Measurements from ENCODE around the gene CCDC69.
"Not testable (repeated sequence)": the region's sequence is repeated elsewhere in the genome, so short reads cannot be mapped to it uniquely, and the experiment has no call there.

CCDC69 gene

DNA sequence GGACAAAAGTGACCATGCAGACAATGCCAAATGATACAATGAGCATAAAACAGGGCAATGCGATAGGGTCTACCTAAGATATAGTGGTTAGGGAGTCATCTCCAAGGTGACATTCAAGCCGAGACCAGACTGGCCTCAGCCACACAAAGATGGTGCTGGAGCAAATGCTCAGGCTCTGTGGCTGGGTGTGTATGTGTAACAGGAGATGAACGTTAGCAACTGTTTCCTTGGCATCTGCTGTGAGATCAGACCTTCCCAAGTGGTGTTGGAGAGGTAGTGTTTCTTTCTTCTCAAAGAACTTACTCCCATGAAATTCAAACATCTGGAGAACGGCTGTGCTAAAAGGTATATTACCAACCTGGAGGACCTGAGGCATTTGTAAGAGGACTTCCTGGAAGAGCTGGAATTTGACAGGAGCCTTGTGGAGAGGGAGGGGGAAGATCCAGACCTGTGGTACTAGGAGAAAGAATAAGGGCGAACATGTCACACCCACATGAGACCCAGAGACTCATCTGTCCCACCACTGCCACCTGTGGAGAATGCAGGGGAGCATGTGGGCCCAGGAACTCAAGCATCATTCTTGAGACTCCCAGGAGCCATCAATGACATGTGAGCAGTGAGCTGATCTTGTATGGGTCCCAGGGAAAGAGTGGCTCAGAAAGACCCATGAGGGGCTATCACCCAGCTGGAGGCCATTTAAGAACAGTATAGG is 45.0 kb downstream of the CCDC69 start:
- TF ChIP-seq, protein P1, sequence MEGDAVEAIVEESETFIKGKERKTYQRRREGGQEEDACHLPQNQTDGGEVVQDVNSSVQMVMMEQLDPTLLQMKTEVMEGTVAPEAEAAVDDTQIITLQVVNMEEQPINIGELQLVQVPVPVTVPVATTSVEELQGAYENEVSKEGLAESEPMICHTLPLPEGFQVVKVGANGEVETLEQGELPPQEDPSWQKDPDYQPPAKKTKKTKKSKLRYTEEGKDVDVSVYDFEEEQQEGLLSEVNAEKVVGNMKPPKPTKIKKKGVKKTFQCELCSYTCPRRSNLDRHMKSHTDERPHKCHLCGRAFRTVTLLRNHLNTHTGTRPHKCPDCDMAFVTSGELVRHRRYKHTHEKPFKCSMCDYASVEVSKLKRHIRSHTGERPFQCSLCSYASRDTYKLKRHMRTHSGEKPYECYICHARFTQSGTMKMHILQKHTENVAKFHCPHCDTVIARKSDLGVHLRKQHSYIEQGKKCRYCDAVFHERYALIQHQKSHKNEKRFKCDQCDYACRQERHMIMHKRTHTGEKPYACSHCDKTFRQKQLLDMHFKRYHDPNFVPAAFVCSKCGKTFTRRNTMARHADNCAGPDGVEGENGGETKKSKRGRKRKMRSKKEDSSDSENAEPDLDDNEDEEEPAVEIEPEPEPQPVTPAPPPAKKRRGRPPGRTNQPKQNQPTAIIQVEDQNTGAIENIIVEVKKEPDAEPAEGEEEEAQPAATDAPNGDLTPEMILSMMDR (conservative IDR thresholded peaks at IDR 0.05; ENCODE audit: low read depth, low read length): no peak
- DNase-seq (ENCODE audit: low read depth): no peak
- H3K4me3 ChIP-seq (ENCODE audit: low read depth, low read length): no peak overlapping the region

DNA sequence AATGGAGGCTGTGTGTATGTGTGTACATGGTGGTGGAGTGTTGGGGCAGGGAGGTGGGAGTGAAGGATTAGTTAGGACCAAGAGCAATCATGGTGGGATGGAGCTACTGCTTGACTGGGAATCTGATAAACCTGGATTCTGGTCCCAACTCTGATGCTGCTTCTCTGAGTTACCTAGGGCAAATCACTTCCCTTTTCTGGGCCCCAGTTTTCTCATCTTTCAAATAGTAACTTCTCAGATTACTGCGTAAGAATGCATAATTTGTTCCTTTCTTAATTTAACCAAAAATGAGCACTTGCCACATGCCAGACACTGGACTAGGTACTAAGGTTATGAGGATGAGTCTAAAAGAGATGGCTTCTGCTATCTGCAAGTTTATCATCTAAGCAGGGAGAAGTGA is 45.5 kb downstream of the CCDC69 start:
- H3K4me3 ChIP-seq (ENCODE audit: low read depth, low read length): no peak overlapping the region
- no peak for DNase-seq (ENCODE audit: low read depth)
- TF ChIP-seq, protein P1 (conservative IDR thresholded peaks at IDR 0.05; ENCODE audit: low read depth, low read length): no peak

DNA sequence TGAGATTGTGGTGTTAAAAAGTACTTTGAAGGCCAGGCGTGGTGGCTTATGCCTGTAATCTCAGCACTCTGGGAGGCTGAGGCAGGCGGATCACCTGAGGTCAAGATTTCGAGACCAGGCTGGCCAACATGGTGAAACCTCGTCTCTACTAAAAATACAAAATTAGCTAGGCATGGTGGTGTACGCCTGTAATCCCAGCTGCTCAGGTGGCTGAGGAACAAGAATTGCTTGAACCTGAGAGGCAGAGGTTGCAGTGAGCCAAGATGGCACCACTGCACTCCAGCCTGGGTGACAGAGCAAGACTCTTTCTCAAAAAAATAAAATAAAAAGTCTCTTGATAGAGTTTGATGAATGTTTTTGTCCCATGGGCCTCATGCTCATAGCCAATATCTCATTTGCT is 47.6 kb downstream of the CCDC69 start:
- not testable (repeated sequence) for DNase-seq (ENCODE audit: low read depth); H3K4me3 ChIP-seq (ENCODE audit: low read depth, low read length)

DNA sequence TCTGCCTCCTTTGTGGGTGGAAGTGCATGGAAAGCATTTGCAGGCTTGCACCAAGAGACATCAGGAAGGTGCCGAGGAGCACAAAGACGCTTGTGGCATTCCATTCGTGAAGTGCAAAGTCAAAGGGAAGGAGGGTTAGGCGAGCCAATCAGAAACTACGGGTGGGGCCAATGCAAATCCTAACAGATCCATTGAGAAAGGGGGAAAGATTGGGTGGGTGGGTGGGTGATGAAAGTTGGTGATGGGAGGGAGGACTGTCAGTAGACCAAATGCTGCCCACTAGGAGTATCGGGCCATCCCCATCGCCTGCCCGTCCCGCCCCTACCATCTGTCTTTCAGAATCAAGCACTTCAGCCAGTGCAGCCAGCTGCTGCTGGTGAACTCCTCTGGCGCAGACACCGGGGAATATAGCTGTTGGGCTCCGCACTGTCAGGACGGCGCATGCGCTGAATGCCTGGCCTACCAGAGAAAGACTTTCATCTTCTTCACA is 49.2 kb downstream of the CCDC69 start:
- no peak overlapping the region for H3K4me3 ChIP-seq (ENCODE audit: low read depth, low read length)
- DNase-seq (ENCODE audit: low read depth): no peak
- TF ChIP-seq, protein P1 (conservative IDR thresholded peaks at IDR 0.05; ENCODE audit: low read depth, low read length): no peak

DNA sequence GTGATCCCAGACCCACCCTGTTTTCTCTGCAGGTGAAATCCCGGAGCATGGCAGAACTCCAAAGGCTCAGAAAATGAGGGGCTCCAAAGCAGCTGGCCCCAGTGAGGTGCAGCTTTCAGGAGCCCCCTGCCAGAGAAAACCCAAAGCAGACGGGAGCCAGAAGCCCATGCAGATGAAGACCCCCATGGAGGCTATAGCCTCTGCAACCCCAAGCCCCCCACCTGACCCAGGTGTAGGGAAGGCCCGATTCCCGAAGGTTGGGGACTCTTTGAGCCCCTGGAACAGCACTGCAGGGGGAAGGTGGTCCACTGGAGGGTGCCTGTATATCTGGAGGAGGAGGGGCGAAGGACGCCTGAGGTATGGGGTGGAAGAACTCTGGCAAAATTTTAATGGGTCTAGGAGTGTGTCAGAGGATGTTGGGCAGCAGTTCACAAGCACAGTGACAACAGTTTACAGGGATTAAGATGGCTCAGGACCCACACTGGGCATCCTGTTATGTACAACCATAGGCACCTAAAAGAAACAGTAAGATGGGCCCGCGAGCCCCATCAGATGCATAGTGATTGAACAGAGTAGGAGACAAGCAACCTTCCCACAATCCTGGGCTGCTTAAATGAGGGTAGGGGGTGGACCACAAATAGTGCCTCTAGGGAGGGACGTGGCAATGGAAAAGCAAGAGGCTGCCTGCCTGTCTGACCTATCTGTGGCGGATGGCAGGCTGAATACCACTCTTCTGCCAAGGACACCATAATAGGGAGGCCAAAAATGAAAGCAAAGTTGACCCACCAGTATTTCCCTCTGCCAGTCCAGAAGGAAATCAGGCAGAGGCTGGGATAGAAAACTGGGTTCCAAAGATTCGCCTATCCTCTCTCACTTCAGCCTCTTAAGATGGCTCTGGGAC is 49.9 kb downstream of the CCDC69 start:
- no peak for DNase-seq (ENCODE audit: low read depth)
- no peak overlapping the region for H3K4me3 ChIP-seq (ENCODE audit: low read depth, low read length)
- TF ChIP-seq, protein P1 (conservative IDR thresholded peaks at IDR 0.05; ENCODE audit: low read depth, low read length): no peak

DNA sequence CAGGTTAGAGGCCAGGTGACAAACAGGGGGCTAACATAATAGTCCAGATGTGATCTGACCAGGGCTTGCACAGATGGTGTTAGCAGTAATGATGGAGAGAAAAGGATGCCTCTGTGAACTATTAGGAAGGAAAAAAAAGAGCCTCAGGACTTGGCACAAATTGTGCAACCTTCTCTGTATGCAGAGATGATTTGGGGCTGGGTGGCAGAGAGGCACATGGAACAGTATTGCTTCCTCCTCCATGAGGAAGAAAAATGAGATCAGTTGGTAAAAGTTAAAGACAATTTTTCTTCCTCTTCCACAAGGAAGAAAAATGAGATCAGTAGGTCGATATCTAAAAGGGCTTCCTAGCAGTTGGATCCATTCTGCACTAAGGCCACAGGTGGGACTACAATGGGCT is 52.4 kb downstream of the CCDC69 start:
- no peak overlapping the region for H3K4me3 ChIP-seq (ENCODE audit: low read depth, low read length)
- TF ChIP-seq, protein P1 (conservative IDR thresholded peaks at IDR 0.05; ENCODE audit: low read depth, low read length): no peak
- DNase-seq (ENCODE audit: low read depth): no peak

DNA sequence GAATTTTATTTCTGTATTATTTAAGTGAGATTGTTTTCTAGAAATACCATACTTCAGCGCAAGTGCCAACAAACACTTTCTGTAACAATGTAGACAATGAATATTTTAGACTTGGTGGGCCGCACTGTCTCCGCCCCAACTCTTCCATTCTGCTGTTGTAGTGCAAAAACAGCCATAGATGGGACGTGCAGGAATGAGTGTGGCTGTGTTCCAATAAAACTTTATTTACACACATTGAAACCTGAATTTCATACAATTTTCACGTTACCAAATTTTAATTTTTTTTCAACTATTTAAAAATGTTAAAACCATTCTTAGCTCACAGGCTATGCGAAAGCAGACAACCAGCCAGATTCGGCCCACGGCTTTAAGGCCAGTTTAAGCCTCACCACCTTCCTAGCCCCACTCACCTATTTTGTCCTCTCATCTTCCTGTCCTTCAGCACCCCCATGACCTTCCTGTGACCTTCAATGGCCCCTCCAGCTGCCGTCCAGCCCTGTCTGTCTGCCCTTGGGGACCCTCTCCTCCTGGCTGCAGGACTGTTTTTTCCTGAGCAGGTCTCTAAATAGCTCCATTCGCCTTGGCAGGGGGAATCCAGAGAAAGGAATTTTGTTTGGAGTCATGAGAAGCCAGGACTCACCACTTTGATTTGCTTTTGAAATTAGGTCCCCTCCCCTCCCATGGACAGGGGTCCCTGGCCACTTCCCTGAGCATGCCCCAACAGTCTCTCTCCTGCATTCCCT is 55.1 kb downstream of the CCDC69 start:
- DNase-seq (ENCODE audit: low read depth): no peak
- TF ChIP-seq, protein P1 (conservative IDR thresholded peaks at IDR 0.05; ENCODE audit: low read depth, low read length): no peak
- no peak overlapping the region for H3K4me3 ChIP-seq (ENCODE audit: low read depth, low read length)
